Panc1 (cell line): ENCODE data around the gene TMEM161A. TPM values are rescaled to one million over a fixed set of nuclear protein-coding genes. Genes with fewer than 3 reads are reported as not detected.
A peak's percentile ranks its signal among the peaks of the same experiment; 100 is the strongest.

Source experiments
- ATAC-seq: fragments of 200-7000 bp; cut with Tn5 transposase; 2 replicates; pipeline ENCODE4 v1.9.1; 2020; ENCODE audit warnings: mild to moderate bottlenecking, moderate library complexity
- BruUV-seq: library from RNA; stranded (reverse); fragments of 400-500 nt; replicated peaks from 2 replicates; lab custom pipeline; 2021; lab: Mats Ljungman, UMichigan
- CTCF ChIA-PET: fragments of 300-600 bp; sonication (Branson Sonifier 250); formaldehyde crosslinking; loops from one replicate; lab custom pipeline; 2022; ENCODE audit warnings: antibody characterized with exemption; lab: Charles Lee
- POLR2A ChIA-PET: fragments of 300-600 bp; sonication (Branson Sonifier 250); formaldehyde crosslinking; loops from one replicate; lab custom pipeline; 2022; ENCODE audit warnings: antibody characterized with exemption; lab: Charles Lee
- DNase-seq: peaks from one replicate; pipeline ENCODE4 v3.0.0-alpha.2; 2010; ENCODE audit warnings: low read depth, low spot score
- H3K27ac ChIP-seq: 2 replicates; pipeline ENCODE4 v1.5.1; 2011; ENCODE audit warnings: mild to moderate bottlenecking, low read length, inconsistent platforms
- H3K27me3 ChIP-seq: fragments of 200-500 bp; sonication (Bioruptor generic); 2 replicates; pipeline ENCODE4 v1.6.0; 2014; ENCODE audit warnings: low read length, inconsistent platforms; ENCODE audit not compliant: control insufficient read depth, insufficient read depth
- H3K36me3 ChIP-seq: fragments of 200-500 bp; sonication (Bioruptor generic); 2 replicates; pipeline ENCODE4 v1.5.1; 2014; ENCODE audit warnings: inconsistent platforms, mild to moderate bottlenecking, low read length, moderate library complexity; ENCODE audit not compliant: control insufficient read depth, insufficient read depth
- H3K4me1 ChIP-seq: 2 replicates; pipeline ENCODE4 v1.5.1; 2011; ENCODE audit warnings: inconsistent platforms, mild to moderate bottlenecking, low read length, moderate library complexity; ENCODE audit not compliant: control insufficient read depth, insufficient read depth
- H3K4me3 ChIP-seq, 2 experiments: 2 replicates each; pipeline ENCODE4 v1.5.1; 2011 to 2012; ENCODE audit warnings: low read depth in 2 of 2, low read length in 2 of 2, mild to moderate bottlenecking in 2 of 2, inconsistent platforms in 1 of 2, moderate library complexity in 1 of 2
- H3K9me3 ChIP-seq: fragments of 200-500 bp; sonication (Bioruptor generic); 2 replicates; pipeline ENCODE4 v1.5.1; 2014; ENCODE audit warnings: low read depth, mild to moderate bottlenecking, inconsistent platforms, low read length, moderate library complexity; ENCODE audit not compliant: control insufficient read depth, insufficient read depth
- POLR2AphosphoS5 ChIP-seq: IDR thresholded peaks from 2 replicates; pipeline ENCODE4 v1.6.1; 2012; ENCODE audit warnings: mild to moderate bottlenecking, low read depth, low read length, moderate library complexity
- SIN3A ChIP-seq: IDR thresholded peaks from 2 replicates; pipeline ENCODE4 v1.6.1; 2012; ENCODE audit warnings: low read depth, mild to moderate bottlenecking, low read length, moderate library complexity, borderline replicate concordance; ENCODE audit not compliant: insufficient read depth
- TCF7L2 ChIP-seq: IDR thresholded peaks from 2 replicates; pipeline ENCODE4 v1.6.1; 2011; ENCODE audit warnings: mild to moderate bottlenecking, low read depth, low read length, inconsistent platforms
- in situ Hi-C: cut with HindIII; loops from 2 replicates; pipeline ENCODE4 v1.10.0; 2016; ENCODE audit warnings: low sequenced_read_pairs, low pct_unique_long_range_greater_than_20kb
- intact Hi-C: fragments of 100-400 bp; cut with micrococcal nuclease; formaldehyde crosslinking; loops from one replicate; pipeline ENCODE4 v1.10.0; 2022; ENCODE audit not compliant: unreplicated experiment
- total RNA-seq: library from RNA; stranded (reverse); gene quantifications from one replicate; pipeline ENCODE4 v1.2.1, GENCODE V29; 2021; ENCODE audit not compliant: unreplicated experiment
- TF ChIP-seq, protein P1 (sequence below), 2 experiments: IDR thresholded peaks; 2 replicates each; pipeline ENCODE4 v1.6.1; 2011 to 2012; ENCODE audit warnings: low read depth in 2 of 2, control low read depth in 1 of 2, low read length in 1 of 2, mild to moderate bottlenecking in 1 of 2, moderate library complexity in 1 of 2; ENCODE audit not compliant: insufficient read depth in 1 of 2
- TF ChIP-seq, protein P2 (sequence below): fragments of 450-650 bp; IDR thresholded peaks from 2 replicates; pipeline ENCODE4 v1.5.1; 2017; ENCODE audit warnings: mild to moderate bottlenecking

The TMEM161A gene
- total RNA-seq, 1 experiment from 2014 or later = 26.7 TPM

DNA sequence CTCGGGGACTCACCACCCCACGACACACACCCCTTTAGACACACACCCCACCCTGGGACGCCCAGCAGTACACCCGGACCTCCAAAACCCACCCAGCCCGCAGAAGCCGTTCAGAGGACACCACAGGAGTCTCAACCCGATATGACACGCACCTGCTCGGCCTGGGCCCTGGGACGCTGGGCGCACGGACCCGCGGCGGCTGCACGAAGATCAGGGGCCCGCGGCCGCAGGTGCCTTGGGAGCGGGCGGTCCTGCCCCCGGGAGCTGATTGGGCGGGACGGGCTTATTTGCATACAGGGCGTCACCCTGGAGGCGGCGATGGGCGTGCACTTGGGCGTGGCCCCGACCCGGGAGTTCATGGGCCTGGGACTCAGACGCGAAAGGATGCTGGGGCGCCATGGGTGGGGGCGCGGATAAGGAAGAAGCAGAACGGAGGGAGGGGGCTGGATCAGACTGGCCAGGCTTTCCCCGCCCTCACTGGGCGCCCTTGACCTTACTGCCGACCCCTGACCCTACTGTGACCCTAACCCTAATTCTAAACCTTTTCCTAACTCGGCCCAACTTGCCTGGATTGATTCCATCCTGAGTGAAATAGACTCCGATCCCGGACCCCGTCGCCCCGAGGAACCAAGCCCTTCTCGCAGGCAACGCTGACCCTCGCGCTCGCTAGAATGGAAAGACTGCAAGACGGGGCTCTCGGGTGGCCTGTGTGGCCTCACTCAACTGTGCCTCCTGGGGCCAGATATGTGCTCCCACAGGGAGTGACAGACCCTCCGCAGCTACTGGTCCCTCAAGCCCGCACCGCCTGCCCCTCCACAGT, 32.0 kb upstream of the TMEM161A start, which contains the start of gene MEF2B:
Gene MEF2B (minus strand): TSS at position 211 of the 820 bp plus-strand sequence. CDS start 19,528 bp downstream, outside the sequence.
- ATAC-seq (peak; percentile 65), DNase-seq (no peak)
- Histone ChIP-seq H3K4me3 (no peak within 1 kb of the TSS), H3K36me3 (no peaks in the 10 kb centered on the region), H3K27me3 (no peaks in the 10 kb centered on the region), H3K4me1 (no peaks in the 10 kb centered on the region), H3K27ac (no peak within 1 kb of the TSS), H3K9me3 (no peaks in the 10 kb centered on the region)
- ChIA-PET CTCF (no interaction called here), POLR2A (no interaction called here)
- in situ Hi-C loops = no loop called here
- TF ChIP-seq SIN3A (no peak), TCF7L2 (no peak)
- TF ChIP-seq, protein P1, sequence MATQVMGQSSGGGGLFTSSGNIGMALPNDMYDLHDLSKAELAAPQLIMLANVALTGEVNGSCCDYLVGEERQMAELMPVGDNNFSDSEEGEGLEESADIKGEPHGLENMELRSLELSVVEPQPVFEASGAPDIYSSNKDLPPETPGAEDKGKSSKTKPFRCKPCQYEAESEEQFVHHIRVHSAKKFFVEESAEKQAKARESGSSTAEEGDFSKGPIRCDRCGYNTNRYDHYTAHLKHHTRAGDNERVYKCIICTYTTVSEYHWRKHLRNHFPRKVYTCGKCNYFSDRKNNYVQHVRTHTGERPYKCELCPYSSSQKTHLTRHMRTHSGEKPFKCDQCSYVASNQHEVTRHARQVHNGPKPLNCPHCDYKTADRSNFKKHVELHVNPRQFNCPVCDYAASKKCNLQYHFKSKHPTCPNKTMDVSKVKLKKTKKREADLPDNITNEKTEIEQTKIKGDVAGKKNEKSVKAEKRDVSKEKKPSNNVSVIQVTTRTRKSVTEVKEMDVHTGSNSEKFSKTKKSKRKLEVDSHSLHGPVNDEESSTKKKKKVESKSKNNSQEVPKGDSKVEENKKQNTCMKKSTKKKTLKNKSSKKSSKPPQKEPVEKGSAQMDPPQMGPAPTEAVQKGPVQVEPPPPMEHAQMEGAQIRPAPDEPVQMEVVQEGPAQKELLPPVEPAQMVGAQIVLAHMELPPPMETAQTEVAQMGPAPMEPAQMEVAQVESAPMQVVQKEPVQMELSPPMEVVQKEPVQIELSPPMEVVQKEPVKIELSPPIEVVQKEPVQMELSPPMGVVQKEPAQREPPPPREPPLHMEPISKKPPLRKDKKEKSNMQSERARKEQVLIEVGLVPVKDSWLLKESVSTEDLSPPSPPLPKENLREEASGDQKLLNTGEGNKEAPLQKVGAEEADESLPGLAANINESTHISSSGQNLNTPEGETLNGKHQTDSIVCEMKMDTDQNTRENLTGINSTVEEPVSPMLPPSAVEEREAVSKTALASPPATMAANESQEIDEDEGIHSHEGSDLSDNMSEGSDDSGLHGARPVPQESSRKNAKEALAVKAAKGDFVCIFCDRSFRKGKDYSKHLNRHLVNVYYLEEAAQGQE (IDR thresholded peaks at IDR 0.05; ENCODE audit: insufficient read depth in 1 of 2, low read depth in 2 of 2, low read length in 1 of 2) = no peak
- TF ChIP-seq, protein P2, sequence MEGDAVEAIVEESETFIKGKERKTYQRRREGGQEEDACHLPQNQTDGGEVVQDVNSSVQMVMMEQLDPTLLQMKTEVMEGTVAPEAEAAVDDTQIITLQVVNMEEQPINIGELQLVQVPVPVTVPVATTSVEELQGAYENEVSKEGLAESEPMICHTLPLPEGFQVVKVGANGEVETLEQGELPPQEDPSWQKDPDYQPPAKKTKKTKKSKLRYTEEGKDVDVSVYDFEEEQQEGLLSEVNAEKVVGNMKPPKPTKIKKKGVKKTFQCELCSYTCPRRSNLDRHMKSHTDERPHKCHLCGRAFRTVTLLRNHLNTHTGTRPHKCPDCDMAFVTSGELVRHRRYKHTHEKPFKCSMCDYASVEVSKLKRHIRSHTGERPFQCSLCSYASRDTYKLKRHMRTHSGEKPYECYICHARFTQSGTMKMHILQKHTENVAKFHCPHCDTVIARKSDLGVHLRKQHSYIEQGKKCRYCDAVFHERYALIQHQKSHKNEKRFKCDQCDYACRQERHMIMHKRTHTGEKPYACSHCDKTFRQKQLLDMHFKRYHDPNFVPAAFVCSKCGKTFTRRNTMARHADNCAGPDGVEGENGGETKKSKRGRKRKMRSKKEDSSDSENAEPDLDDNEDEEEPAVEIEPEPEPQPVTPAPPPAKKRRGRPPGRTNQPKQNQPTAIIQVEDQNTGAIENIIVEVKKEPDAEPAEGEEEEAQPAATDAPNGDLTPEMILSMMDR = no peak
- intact Hi-C loops = no loop called here
- no TSS peak for BruUV-seq

DNA sequence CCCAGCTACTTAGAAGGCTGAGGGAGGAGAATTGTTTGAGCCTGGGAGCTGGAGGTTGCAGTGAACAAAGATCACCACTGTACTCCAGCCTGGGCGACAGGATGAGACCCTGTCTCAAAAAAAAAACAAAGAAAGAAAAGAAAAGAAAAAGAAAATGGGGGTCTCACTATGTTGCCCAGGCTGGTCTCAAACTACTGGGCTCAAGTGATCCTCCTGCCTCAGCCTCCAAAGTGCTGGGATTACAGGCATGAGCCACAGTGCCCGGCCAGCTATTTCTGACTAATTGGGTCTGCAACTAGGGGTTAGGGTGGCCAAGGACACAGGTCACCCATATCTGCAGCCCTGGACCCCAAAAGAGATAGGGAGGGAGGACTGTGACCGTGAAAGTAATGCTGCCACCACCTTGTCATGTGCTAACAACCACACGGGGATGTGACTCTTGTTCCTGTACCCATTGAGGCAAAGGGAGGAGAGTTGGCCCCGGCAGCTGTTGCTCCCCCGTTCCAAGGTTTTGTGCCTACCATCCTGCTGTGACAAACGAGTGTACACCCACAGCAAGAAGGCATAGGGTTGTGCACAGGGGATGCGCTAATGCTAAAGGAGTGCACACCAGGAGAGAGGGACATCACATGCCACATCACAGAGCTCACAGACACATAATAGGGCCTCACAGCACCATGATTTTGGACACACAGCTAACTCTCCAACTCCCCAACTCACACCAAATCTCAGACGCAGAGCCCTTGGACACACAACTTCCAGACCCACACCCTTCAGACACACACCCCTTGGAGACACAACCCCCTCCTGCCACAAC, 31.2 kb upstream of the TMEM161A start:
- Histone ChIP-seq H3K27ac (no peak overlapping the region), H3K9me3 (no peaks in the 10 kb centered on the region), H3K4me3 (no peak overlapping the region), H3K4me1 (no peaks in the 10 kb centered on the region), H3K27me3 (no peaks in the 10 kb centered on the region), H3K36me3 (no peaks in the 10 kb centered on the region)
- no peak for ATAC-seq
- in situ Hi-C loops (no loop called here), intact Hi-C loops (no loop called here)
- POLR2A ChIA-PET = no interaction called here
- TSS peak; percentile 52 for BruUV-seq
- CTCF ChIA-PET = no interaction called here
- TF ChIP-seq TCF7L2 (no peak), SIN3A (no peak), POLR2AphosphoS5 (no peak)
- TF ChIP-seq, protein P1 (IDR thresholded peaks at IDR 0.05; ENCODE audit: insufficient read depth in 1 of 2, low read depth in 2 of 2, low read length in 1 of 2) = no peak
- TF ChIP-seq, protein P2 = no peak
- DNase-seq = no peak
